GM12891 (cell line): ENCODE measurements around the gene FSTL4.

Source experiments
- POLR2A ChIP-seq: IDR thresholded peaks from 2 replicates; pipeline ENCODE4 v1.6.1; 2011; ENCODE audit warnings: low read depth, low read length, control low read depth
- POLR2AphosphoS5 ChIP-seq: IDR thresholded peaks from 2 replicates; pipeline ENCODE4 v1.6.1; 2011; ENCODE audit warnings: low read depth, low read length, control low read depth
- TAF1 ChIP-seq: IDR thresholded peaks from 2 replicates; pipeline ENCODE4 v1.6.1; 2011; ENCODE audit warnings: low read depth, low read length, control low read depth

DNA sequence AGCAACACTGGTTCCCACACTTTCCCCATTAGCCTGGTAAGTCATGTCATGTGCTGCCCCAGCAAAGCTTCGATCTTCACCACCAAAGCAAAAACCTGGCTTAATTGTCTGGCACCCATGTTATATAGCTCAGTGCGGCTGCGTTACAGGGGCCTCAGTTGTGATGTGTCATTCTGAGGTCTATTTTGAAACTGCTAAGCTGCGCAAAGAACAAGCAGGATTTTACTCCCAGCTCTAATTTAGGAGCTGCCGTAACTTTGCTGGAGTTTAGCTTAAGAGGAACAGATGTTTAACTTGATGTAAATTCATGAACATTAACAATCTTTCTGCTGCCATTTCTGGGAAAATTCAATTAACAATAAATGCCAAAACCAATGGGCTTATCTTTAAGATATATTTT is 286.5 kb downstream of the FSTL4 start:
- no peak for TF ChIP-seq TAF1
- TF ChIP-seq POLR2A, result no peak
- no peak for TF ChIP-seq POLR2AphosphoS5
